Measurements from ENCODE around the gene PTPRK. TPM values are rescaled to one million over a fixed set of nuclear protein-coding genes. Genes with fewer than 3 reads are reported as not detected.
A peak's percentile ranks its signal among the peaks of the same experiment; 100 is the strongest.
"Not testable (repeated sequence)": the region's sequence is repeated elsewhere in the genome, so short reads cannot be mapped to it uniquely, and the experiment has no call there.

Gene PTPRK
- total RNA-seq, 1 donor from 2014 or later, result 48.4 TPM

DNA sequence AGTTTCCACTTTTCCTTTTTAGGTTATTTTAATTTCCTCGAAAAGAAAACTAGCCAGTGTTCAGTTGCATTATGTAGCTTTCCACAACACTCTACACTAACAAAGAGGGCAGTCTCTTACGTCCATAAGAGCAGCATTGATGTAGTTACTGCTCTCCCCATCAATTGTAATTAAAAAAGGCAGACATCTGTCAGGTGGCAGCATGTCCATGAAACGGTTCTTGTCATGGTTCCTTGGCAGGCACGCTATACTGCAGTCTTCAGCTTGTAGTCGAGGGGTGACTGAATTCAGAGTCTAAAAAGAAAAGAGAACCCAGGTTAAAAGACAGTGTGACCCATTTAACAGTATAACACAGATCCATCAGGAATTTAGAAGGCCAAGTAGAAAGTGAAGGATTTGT lies 539.4 kb downstream of the PTPRK start:
- Histone ChIP-seq H3K36me3 (ENCODE audit: control insufficient read depth, insufficient read depth, low read length) (peaks cover under 1% of the 10 kb centered on the region), H3K27me3 (ENCODE audit: control insufficient read depth, insufficient read depth, low read length) (no peaks in the 10 kb centered on the region), H3K4me3 (ENCODE audit: low read depth, low read length) (no peak overlapping the region)
- FAIRE-seq (no peak), DNase-seq (ENCODE audit: low read depth) (no peak)
- TF ChIP-seq, protein P1, sequence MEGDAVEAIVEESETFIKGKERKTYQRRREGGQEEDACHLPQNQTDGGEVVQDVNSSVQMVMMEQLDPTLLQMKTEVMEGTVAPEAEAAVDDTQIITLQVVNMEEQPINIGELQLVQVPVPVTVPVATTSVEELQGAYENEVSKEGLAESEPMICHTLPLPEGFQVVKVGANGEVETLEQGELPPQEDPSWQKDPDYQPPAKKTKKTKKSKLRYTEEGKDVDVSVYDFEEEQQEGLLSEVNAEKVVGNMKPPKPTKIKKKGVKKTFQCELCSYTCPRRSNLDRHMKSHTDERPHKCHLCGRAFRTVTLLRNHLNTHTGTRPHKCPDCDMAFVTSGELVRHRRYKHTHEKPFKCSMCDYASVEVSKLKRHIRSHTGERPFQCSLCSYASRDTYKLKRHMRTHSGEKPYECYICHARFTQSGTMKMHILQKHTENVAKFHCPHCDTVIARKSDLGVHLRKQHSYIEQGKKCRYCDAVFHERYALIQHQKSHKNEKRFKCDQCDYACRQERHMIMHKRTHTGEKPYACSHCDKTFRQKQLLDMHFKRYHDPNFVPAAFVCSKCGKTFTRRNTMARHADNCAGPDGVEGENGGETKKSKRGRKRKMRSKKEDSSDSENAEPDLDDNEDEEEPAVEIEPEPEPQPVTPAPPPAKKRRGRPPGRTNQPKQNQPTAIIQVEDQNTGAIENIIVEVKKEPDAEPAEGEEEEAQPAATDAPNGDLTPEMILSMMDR (IDR thresholded peaks at IDR 0.05; ENCODE audit: insufficient read depth, low read length, severe bottlenecking), result no peak

- not testable (repeated sequence) for H3K27me3 ChIP-seq (ENCODE audit: control insufficient read depth, insufficient read depth, low read length); H3K36me3 ChIP-seq (ENCODE audit: control insufficient read depth, insufficient read depth, low read length); FAIRE-seq; H3K4me3 ChIP-seq (ENCODE audit: low read depth, low read length); DNase-seq (ENCODE audit: low read depth)
Observed at GRCh38 chr6:127978185-127978584, 542.2 kb downstream of the PTPRK start.

DNA sequence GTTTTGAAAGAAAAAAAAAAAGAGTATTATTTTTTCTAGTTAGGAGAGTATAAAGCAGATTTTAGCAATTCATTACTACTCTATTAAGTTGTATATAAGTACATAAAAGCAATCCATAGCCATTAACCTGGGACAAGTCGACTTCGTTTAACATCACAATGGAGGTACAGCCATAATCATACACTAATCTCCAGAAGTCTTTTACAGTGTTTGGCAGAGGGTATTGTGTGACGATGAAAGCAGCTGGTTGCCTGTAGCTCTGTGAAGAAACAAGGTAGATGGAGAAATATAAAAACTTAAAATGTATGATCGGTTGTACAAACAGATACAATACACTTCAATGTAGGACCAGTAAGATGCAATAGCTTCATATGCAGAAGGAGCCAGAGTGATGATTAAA lies 543.6 kb downstream of the PTPRK start:
- FAIRE-seq, result no peak
- Histone ChIP-seq H3K36me3 (ENCODE audit: control insufficient read depth, insufficient read depth, low read length) (peaks cover 3% of the 10 kb centered on the region), H3K27me3 (ENCODE audit: control insufficient read depth, insufficient read depth, low read length) (no peaks in the 10 kb centered on the region), H3K4me3 (ENCODE audit: low read depth, low read length) (no peak overlapping the region)
- DNase-seq (ENCODE audit: low read depth), result no peak
- TF ChIP-seq, protein P1 (IDR thresholded peaks at IDR 0.05; ENCODE audit: insufficient read depth, low read length, severe bottlenecking), result no peak

DNA sequence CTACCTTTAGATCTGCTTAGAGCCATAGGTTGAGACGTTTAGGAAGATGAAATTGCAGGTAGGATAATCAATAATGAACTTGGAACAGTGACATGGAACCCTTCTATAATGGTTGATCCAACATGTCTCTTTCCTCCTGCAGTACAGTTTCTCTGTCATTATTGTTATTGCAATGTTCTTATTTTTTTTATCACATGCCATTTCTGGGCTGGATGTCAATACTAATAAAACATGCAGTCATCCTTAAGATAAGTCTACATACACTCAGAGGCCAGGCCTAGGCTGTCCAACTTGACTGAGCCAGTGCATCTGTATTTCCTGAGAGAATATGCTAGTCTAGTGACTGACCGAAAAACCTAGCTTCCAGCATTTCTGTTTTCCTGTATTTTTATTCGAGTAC lies 544.3 kb downstream of the PTPRK start:
- H3K36me3 ChIP-seq (ENCODE audit: control insufficient read depth, insufficient read depth, low read length), result peaks cover 3% of the 10 kb centered on the region
- no peak for DNase-seq (ENCODE audit: low read depth)
- no peak for FAIRE-seq

DNA sequence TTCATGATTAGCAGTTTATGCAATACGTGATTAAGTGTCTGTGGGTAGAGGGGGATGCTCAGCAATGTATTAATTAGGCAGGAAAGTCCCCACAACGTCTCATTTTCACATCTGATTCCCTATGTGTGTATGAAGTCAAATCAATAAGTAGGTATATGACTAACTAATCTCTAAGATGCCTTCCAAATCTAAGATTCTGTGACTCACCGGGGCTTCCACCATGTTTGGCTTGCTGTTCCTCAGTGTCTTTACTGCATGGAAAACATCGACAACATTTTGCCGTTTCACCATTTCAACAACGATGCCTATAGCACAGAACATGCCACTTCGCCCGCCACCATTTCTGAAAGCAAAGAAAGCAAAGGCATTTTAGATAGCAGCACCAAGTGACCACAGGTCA lies 547.6 kb downstream of the PTPRK start:
- TF ChIP-seq, protein P1 (IDR thresholded peaks at IDR 0.05; ENCODE audit: insufficient read depth, low read length, severe bottlenecking), result no peak
- FAIRE-seq (peak; percentile 13), DNase-seq (ENCODE audit: low read depth) (peak; percentile 25)
- Histone ChIP-seq H3K4me3 (ENCODE audit: low read depth, low read length) (no peak overlapping the region), H3K36me3 (ENCODE audit: control insufficient read depth, insufficient read depth, low read length) (peaks cover 3% of the 10 kb centered on the region), H3K27me3 (ENCODE audit: control insufficient read depth, insufficient read depth, low read length) (no peaks in the 10 kb centered on the region)

More for the DNA sequence above, 544.3 kb downstream of the PTPRK start:
- no peaks in the 10 kb centered on the region for H3K27me3 ChIP-seq (ENCODE audit: control insufficient read depth, insufficient read depth, low read length)
- no peak overlapping the region for H3K4me3 ChIP-seq (ENCODE audit: low read depth, low read length)
- TF ChIP-seq, protein P1 (IDR thresholded peaks at IDR 0.05; ENCODE audit: insufficient read depth, low read length, severe bottlenecking), result no peak

- Histone ChIP-seq H3K4me3 (ENCODE audit: low read depth, low read length) (no peak overlapping the region), H3K36me3 (ENCODE audit: control insufficient read depth, insufficient read depth, low read length) (peaks cover 3% of the 10 kb centered on the region), H3K27me3 (ENCODE audit: control insufficient read depth, insufficient read depth, low read length) (no peaks in the 10 kb centered on the region)
- peak; percentile 68 for DNase-seq (ENCODE audit: low read depth)
- no peak for FAIRE-seq
- TF ChIP-seq, protein P1 (IDR thresholded peaks at IDR 0.05; ENCODE audit: insufficient read depth, low read length, severe bottlenecking), result no peak
Observed at GRCh38 chr6:127971945-127972391, 548.4 kb downstream of the PTPRK start.

All from bronchial epithelial cell (primary cell).